GM12878 (cell line): ENCODE data around the gene PHLDB3. TPM values are rescaled to one million over a fixed set of nuclear protein-coding genes. Genes with fewer than 3 reads are reported as not detected.

Source experiments
- ATAC-seq: fragments of 200-7000 bp; cut with Tn5 transposase; 3 replicates; pipeline ENCODE4 v1.9.1; 2020; ENCODE audit warnings: mild to moderate bottlenecking, moderate library complexity
- BruUV-seq: library from RNA; stranded (reverse); fragments of 400-500 nt; replicated peaks from 2 replicates; lab custom pipeline; 2021; lab: Mats Ljungman, UMichigan
- CTCF ChIA-PET: fragments of 300-600 bp; sonication (Branson Sonifier 250); formaldehyde crosslinking; extraction: SDS; loops from one replicate; lab custom pipeline; 2021; ENCODE audit warnings: inconsistent platforms; lab: Yijun Ruan, JAX
- POLR2A ChIA-PET: fragments of 350-600 bp; formaldehyde crosslinking; extraction: SDS; loops from one replicate; lab custom pipeline; 2021; ENCODE audit warnings: inconsistent platforms; lab: Charles Lee
- RAD21 ChIA-PET: fragments of 300-600 bp; sonication (Branson Sonifier 250); formaldehyde crosslinking; loops from one replicate; lab custom pipeline; 2023; ENCODE audit warnings: antibody characterized with exemption; ENCODE audit not compliant: unreplicated experiment; lab: Charles Lee
- SMC1A ChIA-PET: fragments of 300-600 bp; sonication (Branson Sonifier 250); formaldehyde crosslinking; loops from one replicate; lab custom pipeline; 2023; ENCODE audit not compliant: unreplicated experiment, uncharacterized antibody; lab: Charles Lee
- DNase-seq: peaks from one replicate; pipeline ENCODE4 v3.0.0-alpha.2; 2011; ENCODE audit warnings: low read depth, low spot score
- FAIRE-seq: peaks from 3 replicates; lab custom pipeline; 2011; peaks lifted over from hg19 to GRCh38; lab: Jason Lieb, UNC
- H2AFZ ChIP-seq: 2 replicates; pipeline ENCODE4 v1.6.0; 2011; ENCODE audit warnings: low read depth, low read length, control low read depth; ENCODE audit not compliant: control insufficient read depth
- H3K27ac ChIP-seq: 2 replicates; pipeline ENCODE4 v1.5.1; 2011; ENCODE audit warnings: control low read depth; ENCODE audit not compliant: control insufficient read depth, insufficient read depth
- H3K27me3 ChIP-seq, 2 experiments: replicated peaks in 1 of 2; 2 replicates each; pipeline versions ENCODE4 v1.6.0 to v1.6.1; 2011; ENCODE audit warnings: low read length in 1 of 2; ENCODE audit not compliant: control insufficient read depth in 2 of 2, insufficient read depth in 2 of 2
- H3K36me3 ChIP-seq, 2 experiments: 2 replicates each; pipeline ENCODE4 v1.5.1; 2011; ENCODE audit warnings: low read length in 1 of 2; ENCODE audit not compliant: control insufficient read depth in 2 of 2, insufficient read depth in 2 of 2
- H3K4me1 ChIP-seq: 2 replicates; pipeline ENCODE4 v1.6.1; 2011; ENCODE audit warnings: mild to moderate bottlenecking, low read length, moderate library complexity, mixed read lengths; ENCODE audit not compliant: control insufficient read depth, insufficient read depth
- H3K4me2 ChIP-seq: 2 replicates; pipeline ENCODE4 v1.6.0; 2011; ENCODE audit warnings: control low read depth; ENCODE audit not compliant: control insufficient read depth, insufficient read depth
- H3K4me3 ChIP-seq: fragments of 200-600 bp; sonication (generic); 2 replicates; pipeline ENCODE4 v1.5.1; 2016
- H3K79me2 ChIP-seq: 2 replicates; pipeline ENCODE4 v1.6.0; 2011; ENCODE audit warnings: low read length; ENCODE audit not compliant: control insufficient read depth, insufficient read depth
- H3K9ac ChIP-seq: 2 replicates; pipeline ENCODE4 v1.8.0; 2011; ENCODE audit warnings: low read length, control low read depth, mixed read lengths; ENCODE audit not compliant: control insufficient read depth, insufficient read depth
- H3K9me3 ChIP-seq: replicated peaks from 3 replicates; pipeline ENCODE4 v1.5.1; 2011; ENCODE audit warnings: mild to moderate bottlenecking, low read length; ENCODE audit not compliant: control insufficient read depth, insufficient read depth
- H4K20me1 ChIP-seq: 2 replicates; pipeline ENCODE4 v1.6.0; 2011; ENCODE audit not compliant: control insufficient read depth, insufficient read depth
- CHD1 ChIP-seq: IDR thresholded peaks from 2 replicates; pipeline ENCODE4 v1.6.1; 2012; ENCODE audit warnings: low read depth, low read length, improper control_type of control experiment
- CREB1 ChIP-seq: IDR thresholded peaks from 2 replicates; pipeline ENCODE4 v1.6.1; 2012; ENCODE audit warnings: low read depth, mild to moderate bottlenecking, inconsistent platforms
- HDAC6 ChIP-seq: fragments of 200-600 bp; sonication (generic); IDR thresholded peaks from one replicate; pipeline ENCODE4 v1.8.0; 2017; ENCODE audit warnings: antibody characterized with exemption; ENCODE audit not compliant: unreplicated experiment
- NFYB ChIP-seq: IDR thresholded peaks from 2 replicates; pipeline ENCODE4 v1.6.1; 2011; ENCODE audit warnings: low read depth, mild to moderate bottlenecking, low read length, improper control_type of control experiment, moderate library complexity; ENCODE audit not compliant: insufficient read depth
- ZNF592 ChIP-seq: fragments of 450-650 bp; IDR thresholded peaks from 2 replicates; pipeline ENCODE4 v1.6.1; 2017; ENCODE audit warnings: mild to moderate bottlenecking, moderate library complexity
- WGBS: methylation state at CpG from one replicate; pipeline ENCODE4 v1.1.6; 2016; ENCODE audit warnings: low lambda C conversion rate; ENCODE audit not compliant: insufficient replicate concordance, insufficient coverage; ENCODE audit errors: missing lambda C conversion rate; 5-methylcytosine and 5-hydroxymethylcytosine counted together
- in situ Hi-C: fragments of 300-500 bp; cut with MboI; formaldehyde crosslinking; loops from 9 replicates; pipeline ENCODE4 v1.14.3; 2018; ENCODE audit warnings: mixed read lengths
- intact Hi-C: fragments of 100-400 bp; cut with micrococcal nuclease; formaldehyde crosslinking; loops from one replicate; pipeline ENCODE4 v1.14.2; 2022; ENCODE audit not compliant: unreplicated experiment
- polyA plus RNA-seq, 11 experiments: library from polyadenylated mRNA; depleted of rRNA in 4 of 11; unstranded in 6 of 11; stranded (reverse) in 5 of 11; fragments of >200 nt; fragmentation: Nextera tagmentation in 4 of 11; fragmentation: Illumina TruSeq in 1 of 11; extraction: Ambion mirVana in 4 of 11; extraction: Trizol in 1 of 11; gene quantifications; 1 replicate in 1 of 11; 2 replicates in 10 of 11; pipeline versions ENCODE4 v1.2.1 to v1.2.3, GENCODE V29; 2011 to 2016; ENCODE audit warnings: inconsistent platforms in 2 of 11, missing spikeins in 2 of 11, low read depth in 1 of 11
- total RNA-seq, 4 experiments: library from RNA; depleted of rRNA in 3 of 4; stranded (reverse); fragments of >200 nt in 3 of 4; fragmentation: Illumina TruSeq in 1 of 4; extraction: Trizol in 1 of 4; gene quantifications; 2 replicates each; pipeline versions ENCODE4 v1.2.1 to v1.2.3, GENCODE V29; 2013 to 2021
- TF ChIP-seq, protein P1 (sequence below): fragments of 150-350 bp; IDR thresholded peaks from 2 replicates; pipeline ENCODE4 v1.6.1; 2014; ENCODE audit warnings: mild to moderate bottlenecking, low read depth, low read length
- TF ChIP-seq, protein P2 (sequence below): fragments of 450-650 bp; IDR thresholded peaks from 2 replicates; pipeline ENCODE4 v1.6.1; 2017; ENCODE audit warnings: mild to moderate bottlenecking, low read depth, inconsistent platforms; ENCODE audit not compliant: poor library complexity, severe bottlenecking

PHLDB3 gene
- total and polyA plus RNA-seq, 10 of the 15 experiments (the other 5 are each of a cell fraction or from before 2014, with no cell fraction given): 0.13 to 13.0 (median 5.5) TPM

- H3K4me3 ChIP-seq: no peak overlapping the region
- no peaks in the 10 kb centered on the region for H3K27me3 ChIP-seq
- no peak overlapping the region for H3K27ac ChIP-seq
- no peaks in the 10 kb centered on the region for H4K20me1 ChIP-seq
- FAIRE-seq (no peak), ATAC-seq (no peak), DNase-seq (no peak)
- intact Hi-C loops (no loop called here), in situ Hi-C loops (no loop called here)
- H3K9me3 ChIP-seq: no peaks in the 10 kb centered on the region
- TF ChIP-seq CREB1: no peak
- TF ChIP-seq, protein P1, sequence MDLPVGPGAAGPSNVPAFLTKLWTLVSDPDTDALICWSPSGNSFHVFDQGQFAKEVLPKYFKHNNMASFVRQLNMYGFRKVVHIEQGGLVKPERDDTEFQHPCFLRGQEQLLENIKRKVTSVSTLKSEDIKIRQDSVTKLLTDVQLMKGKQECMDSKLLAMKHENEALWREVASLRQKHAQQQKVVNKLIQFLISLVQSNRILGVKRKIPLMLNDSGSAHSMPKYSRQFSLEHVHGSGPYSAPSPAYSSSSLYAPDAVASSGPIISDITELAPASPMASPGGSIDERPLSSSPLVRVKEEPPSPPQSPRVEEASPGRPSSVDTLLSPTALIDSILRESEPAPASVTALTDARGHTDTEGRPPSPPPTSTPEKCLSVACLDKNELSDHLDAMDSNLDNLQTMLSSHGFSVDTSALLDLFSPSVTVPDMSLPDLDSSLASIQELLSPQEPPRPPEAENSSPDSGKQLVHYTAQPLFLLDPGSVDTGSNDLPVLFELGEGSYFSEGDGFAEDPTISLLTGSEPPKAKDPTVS: no peak
- WGBS: 86% methylated on average over 5 of the region's 5 CpGs
- no peak overlapping the region for H2AFZ ChIP-seq
- no peak overlapping the region for H3K4me2 ChIP-seq
- no peaks in the 10 kb centered on the region for H3K4me1 ChIP-seq
- no peaks in the 10 kb centered on the region for H3K36me3 ChIP-seq
- H3K79me2 ChIP-seq: no peaks in the 10 kb centered on the region
- SMC1A ChIA-PET: interaction anchor here (0.8 to 1.4 kb wide), 4 partner anchors 13 to 40 kb away, joined by 3 to 7 read pairs (median 3); partner anchors contain the start of gene PHLDB3
- H3K9ac ChIP-seq: no peak overlapping the region
- RAD21 ChIA-PET: no interaction called here
- CTCF ChIA-PET: interaction anchor here (0.9 to 3.1 kb wide), 3 partner anchors 30 to 856 kb away, joined by 3 to 13 read pairs (median 3); no protein-coding TSS in a partner anchor
- BruUV-seq: no TSS peak
- POLR2A ChIA-PET: interaction anchor here (0.6 to 1.0 kb wide), 2 partner anchors 14 to 27 kb away, joined by 3 read pairs; partner anchors contain the start of gene PHLDB3
Measured at GRCh38 chr19:43490759-43491158, 13.8 kb downstream of the PHLDB3 start.

DNA sequence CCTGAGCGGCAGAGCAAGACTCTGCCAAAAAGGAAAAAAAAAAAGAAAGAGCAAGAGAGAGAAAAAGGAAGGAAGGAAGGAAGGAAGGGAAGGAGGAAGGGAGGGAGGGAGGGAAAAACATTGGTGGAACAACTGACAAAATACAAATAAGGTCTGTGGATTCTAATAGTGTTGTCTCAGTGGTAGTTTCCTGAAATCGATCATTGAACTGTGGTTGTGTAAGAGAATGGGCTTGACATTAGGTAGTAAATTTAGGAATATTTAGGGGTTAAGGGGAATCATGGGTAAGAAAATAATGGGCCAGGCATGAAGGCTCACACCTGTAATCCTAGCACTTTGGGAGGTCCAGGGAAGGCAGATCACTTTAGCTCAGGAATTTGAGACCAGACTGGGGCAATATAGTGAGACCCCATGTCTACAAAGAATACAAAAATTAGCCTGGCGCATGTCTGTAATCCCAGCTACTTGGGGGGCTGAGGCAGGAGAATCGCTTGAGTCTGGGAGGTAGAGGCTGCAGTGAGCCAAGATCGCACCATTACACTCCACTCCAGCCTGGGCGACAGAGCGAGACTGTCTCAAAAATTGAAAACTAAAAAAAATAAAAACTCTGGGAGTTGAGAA, 14.5 kb downstream of the PHLDB3 start:
- H3K27me3 ChIP-seq: no peaks in the 10 kb centered on the region
- no peaks in the 10 kb centered on the region for H3K79me2 ChIP-seq
- CTCF ChIA-PET: interaction anchor here (0.9 to 3.1 kb wide), 3 partner anchors 30 to 855 kb away, joined by 3 to 13 read pairs (median 3); no protein-coding TSS in a partner anchor
- ATAC-seq (no peak), FAIRE-seq (no peak), DNase-seq (no peak)
- 100% methylated on average over 7 of the region's 7 CpGs for WGBS
- in situ Hi-C loops (no loop called here), intact Hi-C loops (no loop called here)
- POLR2A ChIA-PET: interaction anchor here (0.6 kb wide), 2 partner anchors 12 to 14 kb away, joined by 3 to 4 read pairs; partner anchors contain the start of gene PHLDB3
- no peak overlapping the region for H3K9ac ChIP-seq
- RAD21 ChIA-PET: no interaction called here
- H4K20me1 ChIP-seq: no peaks in the 10 kb centered on the region
- SMC1A ChIA-PET: interaction anchor here (0.9 to 1.4 kb wide), 3 partner anchors 14 to 29 kb away, joined by 3 to 7 read pairs (median 3); partner anchors contain the start of gene PHLDB3
- H3K27ac ChIP-seq: no peak overlapping the region
- H2AFZ ChIP-seq: no peak overlapping the region
- H3K9me3 ChIP-seq: no peaks in the 10 kb centered on the region
- no peaks in the 10 kb centered on the region for H3K4me1 ChIP-seq
- H3K4me2 ChIP-seq: no peak overlapping the region
- H3K36me3 ChIP-seq: no peaks in the 10 kb centered on the region
- H3K4me3 ChIP-seq: no peak overlapping the region
- BruUV-seq: no TSS peak
- TF ChIP-seq, protein P2, sequence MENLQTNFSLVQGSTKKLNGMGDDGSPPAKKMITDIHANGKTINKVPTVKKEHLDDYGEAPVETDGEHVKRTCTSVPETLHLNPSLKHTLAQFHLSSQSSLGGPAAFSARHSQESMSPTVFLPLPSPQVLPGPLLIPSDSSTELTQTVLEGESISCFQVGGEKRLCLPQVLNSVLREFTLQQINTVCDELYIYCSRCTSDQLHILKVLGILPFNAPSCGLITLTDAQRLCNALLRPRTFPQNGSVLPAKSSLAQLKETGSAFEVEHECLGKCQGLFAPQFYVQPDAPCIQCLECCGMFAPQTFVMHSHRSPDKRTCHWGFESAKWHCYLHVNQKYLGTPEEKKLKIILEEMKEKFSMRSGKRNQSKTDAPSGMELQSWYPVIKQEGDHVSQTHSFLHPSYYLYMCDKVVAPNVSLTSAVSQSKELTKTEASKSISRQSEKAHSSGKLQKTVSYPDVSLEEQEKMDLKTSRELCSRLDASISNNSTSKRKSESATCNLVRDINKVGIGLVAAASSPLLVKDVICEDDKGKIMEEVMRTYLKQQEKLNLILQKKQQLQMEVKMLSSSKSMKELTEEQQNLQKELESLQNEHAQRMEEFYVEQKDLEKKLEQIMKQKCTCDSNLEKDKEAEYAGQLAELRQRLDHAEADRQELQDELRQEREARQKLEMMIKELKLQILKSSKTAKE: no peak
- TF ChIP-seq NFYB: no peak
- TF ChIP-seq CHD1: no peak
- TF ChIP-seq ZNF592: no peak
- TF ChIP-seq HDAC6: no peak
